HepG2 (cell line): ENCODE measurements around the gene CEP44.

Experiments
- ZFP36 ChIP-seq: fragments of 150-350 bp; IDR thresholded peaks from 2 replicates; pipeline ENCODE4 v1.6.1; 2018; ENCODE audit warnings: borderline replicate concordance, low read length, low read depth; ENCODE audit not compliant: partially characterized antibody
- ZNF75D ChIP-seq: sonication (generic); formaldehyde crosslinking; IDR thresholded peaks from 2 replicates; pipeline ENCODE4 v1.8.1; 2023; ENCODE audit warnings: missing genetic modification reagents, mild to moderate bottlenecking, borderline replicate concordance
- TF ChIP-seq, protein P1 (sequence below): sonication (generic); formaldehyde crosslinking; IDR thresholded peaks from 2 replicates; pipeline ENCODE4 v1.5.0; 2020; ENCODE audit warnings: mild to moderate bottlenecking, missing genetic modification reagents, moderate library complexity

- TF ChIP-seq ZNF75D (CRISPR knock-in tag) (no peak), ZFP36 (no peak)
- TF ChIP-seq, protein P1, sequence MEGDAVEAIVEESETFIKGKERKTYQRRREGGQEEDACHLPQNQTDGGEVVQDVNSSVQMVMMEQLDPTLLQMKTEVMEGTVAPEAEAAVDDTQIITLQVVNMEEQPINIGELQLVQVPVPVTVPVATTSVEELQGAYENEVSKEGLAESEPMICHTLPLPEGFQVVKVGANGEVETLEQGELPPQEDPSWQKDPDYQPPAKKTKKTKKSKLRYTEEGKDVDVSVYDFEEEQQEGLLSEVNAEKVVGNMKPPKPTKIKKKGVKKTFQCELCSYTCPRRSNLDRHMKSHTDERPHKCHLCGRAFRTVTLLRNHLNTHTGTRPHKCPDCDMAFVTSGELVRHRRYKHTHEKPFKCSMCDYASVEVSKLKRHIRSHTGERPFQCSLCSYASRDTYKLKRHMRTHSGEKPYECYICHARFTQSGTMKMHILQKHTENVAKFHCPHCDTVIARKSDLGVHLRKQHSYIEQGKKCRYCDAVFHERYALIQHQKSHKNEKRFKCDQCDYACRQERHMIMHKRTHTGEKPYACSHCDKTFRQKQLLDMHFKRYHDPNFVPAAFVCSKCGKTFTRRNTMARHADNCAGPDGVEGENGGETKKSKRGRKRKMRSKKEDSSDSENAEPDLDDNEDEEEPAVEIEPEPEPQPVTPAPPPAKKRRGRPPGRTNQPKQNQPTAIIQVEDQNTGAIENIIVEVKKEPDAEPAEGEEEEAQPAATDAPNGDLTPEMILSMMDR (CRISPR knock-in tag), result no peak
Measured at GRCh38 chr4:174263445-174263736, 20.3 kb upstream of the CEP44 start.
